HG02678 (cell line): ENCODE results near the gene WNT6.
"Not testable (repeated sequence)": the region's sequence is repeated elsewhere in the genome, so short reads cannot be mapped to it uniquely, and the experiment has no call there.

ENCODE experiments used
- ATAC-seq: cut with Tn5 transposase; IDR thresholded peaks from one replicate; pipeline ENCODE4 v1.9.1; 2021; ENCODE audit warnings: mild to moderate bottlenecking, moderate library complexity; ENCODE audit not compliant: unreplicated experiment

The WNT6 gene

GRCh38 chr2:218829868-218830451, 29.6 kb upstream of the WNT6 start:
- no peak for ATAC-seq

- no peak for ATAC-seq
Measured at GRCh38 chr2:218830526-218831306, 28.9 kb upstream of the WNT6 start.

DNA sequence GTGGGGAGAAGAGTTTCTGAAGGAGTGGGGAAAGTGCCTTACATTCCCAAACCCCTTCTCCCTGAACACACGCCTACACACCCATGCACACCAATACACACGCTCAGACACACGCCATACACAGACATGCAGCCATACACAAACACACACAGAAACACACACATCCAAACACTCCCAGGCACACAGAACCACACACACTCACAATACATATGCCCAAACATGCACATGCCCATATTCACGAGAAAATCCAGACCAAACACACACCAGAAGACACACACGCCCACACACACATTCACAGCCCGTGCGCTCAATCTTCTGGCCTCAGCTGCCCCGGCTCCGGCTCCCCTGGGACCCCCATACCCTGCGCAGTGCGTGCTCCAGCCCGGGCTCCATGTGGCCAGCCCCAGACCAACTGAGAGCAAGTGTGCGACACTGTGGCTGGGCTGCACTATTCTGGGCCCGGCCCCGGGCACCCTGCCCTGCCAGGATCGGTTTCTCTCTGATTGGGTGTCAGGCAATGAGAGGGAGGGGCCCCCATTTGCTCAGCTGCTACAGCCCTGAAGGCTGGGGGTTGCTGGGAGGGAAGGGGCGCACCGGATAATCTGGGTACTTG, 28.1 kb upstream of the WNT6 start, which contains the start of gene PRKAG3:
PRKAG3 (minus strand) TSS at position 426 of the 613 bp plus-strand sequence.
- no peak for ATAC-seq

- no peak for ATAC-seq
Measured at GRCh38 chr2:218832081-218832480, 27.5 kb upstream of the WNT6 start.

GRCh38 chr2:218832520-218832919, 27.1 kb upstream of the WNT6 start:
- no peak for ATAC-seq

DNA sequence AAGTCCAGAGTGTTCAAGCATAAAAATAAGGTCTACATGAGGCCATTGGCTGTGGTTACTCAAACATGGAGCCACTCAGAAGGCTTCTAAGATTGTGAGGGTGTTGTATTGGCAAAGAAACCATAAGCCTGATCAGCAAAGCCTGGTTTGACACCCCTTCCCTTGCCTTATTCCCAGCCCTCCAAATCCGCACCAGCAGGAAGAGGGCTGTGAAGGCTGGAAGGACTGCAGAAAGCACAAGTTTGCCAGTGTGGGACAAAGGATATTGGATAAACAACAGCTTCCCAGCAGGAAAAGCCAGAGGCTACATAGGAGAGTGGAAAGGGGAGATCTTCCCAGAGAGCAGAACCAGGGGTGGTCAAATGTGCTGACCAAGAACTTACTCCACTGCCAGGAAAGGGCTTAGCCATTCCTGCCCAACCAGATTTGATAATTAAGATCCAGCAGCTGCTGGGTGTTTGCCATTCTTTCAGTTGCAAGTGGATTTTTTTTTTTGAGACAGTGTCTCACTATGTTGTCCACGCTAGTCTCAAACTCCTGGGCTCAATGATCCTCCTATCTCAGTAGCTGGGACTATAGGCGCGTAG, 26.5 kb upstream of the WNT6 start:
- no peak for ATAC-seq

DNA sequence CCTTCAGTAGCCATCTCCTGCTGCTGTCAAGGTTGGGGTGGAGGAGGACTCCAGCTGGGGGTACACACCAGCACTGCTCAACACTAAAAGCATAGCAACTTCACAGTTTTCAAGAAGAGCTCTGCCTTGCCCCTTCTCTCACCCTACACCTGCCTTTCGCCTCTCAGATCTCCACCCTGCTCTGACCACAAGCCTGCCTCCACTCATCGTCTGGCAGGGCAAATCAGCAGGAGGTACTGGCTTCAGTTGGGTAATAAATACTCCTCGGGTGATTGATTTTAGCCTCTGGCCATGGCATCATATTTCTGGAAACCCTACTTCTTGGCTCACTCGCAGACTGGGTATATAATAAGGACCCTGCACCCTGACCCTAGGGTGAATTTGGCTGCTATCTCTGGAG, 24.9 kb upstream of the WNT6 start:
- ATAC-seq, result no peak

DNA sequence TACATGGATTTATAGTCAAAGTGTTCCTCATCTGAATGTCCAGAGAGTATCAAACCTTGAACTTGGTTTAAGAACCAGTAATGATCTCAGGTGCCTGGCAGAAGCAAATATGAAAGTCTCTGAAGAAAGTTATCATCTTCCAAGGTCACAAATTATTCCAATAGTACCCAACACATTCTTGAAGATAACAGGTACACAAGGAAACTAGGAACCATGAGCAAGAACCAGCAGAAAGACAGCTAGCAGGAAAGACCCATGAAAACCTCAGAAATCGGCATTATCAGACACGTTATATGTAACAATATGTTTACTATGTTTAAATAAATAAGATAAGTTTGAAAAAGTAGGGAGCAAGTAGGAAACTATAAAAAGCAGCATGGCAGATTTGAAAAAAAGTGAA, 22.1 kb upstream of the WNT6 start:
- no peak for ATAC-seq

DNA sequence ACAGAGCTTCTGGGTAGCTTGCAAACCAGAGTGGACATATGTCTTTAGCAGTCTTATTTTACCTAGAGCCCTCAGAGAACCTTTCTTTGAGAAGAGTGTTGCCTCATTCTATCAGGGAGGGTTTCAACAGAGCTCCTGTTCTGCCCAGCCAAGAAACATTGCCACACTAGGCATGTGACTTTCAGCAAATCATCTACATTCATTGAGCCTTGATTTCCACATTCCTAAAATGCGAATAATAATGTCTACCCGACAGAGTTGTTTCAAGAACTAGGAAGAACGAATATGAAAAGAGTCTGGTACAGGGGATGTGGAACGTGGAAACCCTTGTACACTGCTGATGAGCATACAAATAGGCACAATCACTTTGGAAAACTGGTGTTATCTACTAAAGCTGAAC, 20.2 kb upstream of the WNT6 start:
- no peak for ATAC-seq

DNA sequence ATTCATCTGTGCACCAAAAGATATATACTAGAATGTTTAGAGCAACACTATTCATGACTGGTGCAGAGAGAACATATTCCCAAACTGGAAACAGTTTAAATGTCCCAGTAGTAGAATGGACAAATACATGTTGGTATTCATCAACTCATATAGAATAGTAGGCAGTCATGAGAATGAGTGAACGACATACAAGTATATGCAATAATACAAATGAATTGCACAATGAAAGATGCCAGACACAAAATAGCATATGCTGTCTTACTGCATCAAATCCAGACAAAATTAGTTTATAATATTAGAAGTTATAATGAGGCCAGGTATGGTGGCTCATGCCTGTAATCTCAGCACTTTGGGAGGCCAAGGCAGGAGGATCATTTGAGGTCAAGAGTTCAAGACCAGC, 19.7 kb upstream of the WNT6 start:
- no peak for ATAC-seq

- not testable (repeated sequence) for ATAC-seq
Measured at GRCh38 chr2:218844334-218844733, 15.3 kb upstream of the WNT6 start.

DNA sequence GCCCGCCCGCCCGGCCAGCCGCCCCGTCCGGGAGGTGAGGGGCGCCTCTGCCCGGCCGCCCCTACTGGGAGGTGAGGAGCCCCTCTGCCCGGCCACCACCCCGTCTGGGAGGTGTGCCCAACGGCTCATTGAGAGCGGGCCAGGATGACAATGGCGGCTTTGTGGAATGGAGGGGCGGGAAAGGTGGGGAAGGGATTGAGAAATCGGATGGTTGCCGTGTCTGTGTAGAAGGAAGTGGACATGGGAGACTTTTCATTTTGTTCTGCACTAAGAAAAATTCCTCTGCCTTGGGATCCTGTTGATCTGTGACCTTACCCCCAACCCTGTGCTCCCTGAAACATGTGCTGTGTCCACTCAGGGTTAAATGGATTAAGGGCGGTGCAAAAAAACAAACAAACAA, 12.6 kb upstream of the WNT6 start:
- not testable (repeated sequence) for ATAC-seq

- ATAC-seq, result no peak
Measured at GRCh38 chr2:218849721-218850120, 9.9 kb upstream of the WNT6 start.

- ATAC-seq, result no peak
Measured at GRCh38 chr2:218850796-218851195, 8.8 kb upstream of the WNT6 start.

DNA sequence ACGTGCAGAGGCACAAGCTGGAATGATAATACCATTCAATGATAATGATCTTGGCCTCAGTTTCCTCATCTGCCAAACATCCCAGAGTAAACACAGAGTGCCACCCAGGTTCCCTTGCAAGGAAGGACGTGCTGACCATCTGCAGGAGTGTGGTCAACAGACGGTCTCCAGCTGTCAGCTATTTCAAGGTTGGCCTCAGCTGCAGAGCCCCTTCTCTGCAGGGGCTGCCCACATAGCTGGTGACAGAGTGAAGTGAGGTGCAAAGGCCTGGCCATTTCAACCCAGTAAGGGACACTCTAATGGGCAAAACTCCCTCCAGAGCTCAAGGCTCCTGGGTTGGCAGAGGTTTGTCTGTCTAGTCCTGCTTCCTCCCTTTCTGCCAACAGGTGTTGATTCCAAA, 8.3 kb upstream of the WNT6 start:
- ATAC-seq, result no peak

GRCh38 chr2:218852911-218853667, 6.5 kb upstream of the WNT6 start:
- ATAC-seq, result no peak

DNA sequence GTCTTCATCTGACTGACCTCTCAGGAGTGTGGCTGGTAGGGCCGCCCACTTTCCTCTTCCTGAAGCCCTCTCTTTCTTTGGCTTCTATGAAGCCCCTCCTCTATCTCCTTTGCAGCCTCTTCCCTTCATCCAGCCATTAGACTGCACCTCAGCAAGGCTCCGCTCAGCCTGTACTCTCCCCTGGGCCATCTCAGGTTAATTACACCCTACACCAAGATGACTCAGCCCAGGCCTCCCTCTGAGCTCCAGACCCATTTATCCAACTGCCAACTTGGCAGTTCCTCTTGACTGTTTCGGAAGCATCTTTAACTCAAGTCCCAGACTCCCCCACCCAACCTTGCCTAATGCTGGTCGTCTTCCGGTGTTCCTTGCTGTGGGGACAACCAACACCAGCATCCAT, 5.8 kb upstream of the WNT6 start:
- ATAC-seq, result no peak

DNA sequence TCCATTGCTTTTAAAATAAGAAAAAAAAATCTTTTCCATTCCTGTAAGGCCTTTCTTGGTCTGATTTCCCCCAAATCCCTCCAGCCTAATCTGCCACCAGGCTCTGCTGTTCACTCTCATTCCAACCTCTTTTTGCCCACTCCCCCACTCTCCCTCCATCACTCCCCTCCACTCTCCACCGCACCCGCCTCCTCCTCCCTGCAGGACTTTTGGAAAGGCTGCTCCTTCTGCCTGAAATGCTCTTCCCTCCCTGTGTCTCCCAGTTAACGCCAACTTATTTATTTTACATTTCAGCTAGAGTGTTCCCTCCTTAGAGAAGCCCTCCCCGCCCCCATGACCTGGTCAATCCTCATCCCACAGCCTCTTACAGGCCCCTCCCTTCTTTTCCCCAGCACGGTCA, 4.7 kb upstream of the WNT6 start:
- ATAC-seq, result no peak

DNA sequence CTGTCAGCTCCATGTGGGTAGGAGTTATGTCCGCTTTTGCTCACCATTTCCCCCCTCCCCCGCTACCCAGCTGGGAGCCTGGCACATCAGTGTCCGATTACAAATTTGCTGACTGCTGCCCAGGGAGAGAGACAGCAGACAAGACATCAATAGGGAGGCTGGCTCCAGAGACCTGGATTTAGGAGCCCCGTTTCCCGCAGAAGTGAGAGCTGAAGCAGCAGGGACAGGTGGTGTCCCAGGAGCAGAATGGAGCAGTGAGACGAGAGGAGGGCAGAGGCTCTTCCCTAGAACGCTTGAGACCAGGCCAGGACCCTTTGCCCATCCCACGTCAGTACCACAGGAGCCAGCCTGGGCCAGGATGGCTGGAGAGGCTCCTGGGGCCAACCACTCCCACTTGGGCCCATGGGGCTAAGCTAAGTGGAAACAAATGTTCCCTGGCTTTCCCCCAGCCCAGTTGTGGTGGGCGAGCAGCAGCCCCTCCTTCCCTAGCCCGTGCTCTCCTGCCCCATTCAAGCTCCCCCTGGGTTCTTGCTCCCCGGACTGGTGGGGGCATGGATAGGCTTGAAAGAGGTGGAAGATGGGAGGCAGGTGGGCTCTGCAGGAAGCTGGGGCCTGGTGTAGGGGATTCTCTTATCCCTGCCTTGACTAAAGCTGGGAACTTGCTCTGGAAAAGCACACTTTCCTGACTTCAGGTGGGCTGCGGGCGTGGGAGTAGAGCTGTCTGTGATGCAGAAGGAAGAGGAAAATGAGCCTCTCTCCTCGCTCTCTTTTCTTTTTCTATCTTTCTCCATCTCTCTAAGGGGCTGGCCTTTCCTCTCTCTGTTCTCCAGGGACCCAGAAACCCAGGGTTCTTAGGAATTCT, 4.1 kb upstream of the WNT6 start:
- ATAC-seq, result no peak

DNA sequence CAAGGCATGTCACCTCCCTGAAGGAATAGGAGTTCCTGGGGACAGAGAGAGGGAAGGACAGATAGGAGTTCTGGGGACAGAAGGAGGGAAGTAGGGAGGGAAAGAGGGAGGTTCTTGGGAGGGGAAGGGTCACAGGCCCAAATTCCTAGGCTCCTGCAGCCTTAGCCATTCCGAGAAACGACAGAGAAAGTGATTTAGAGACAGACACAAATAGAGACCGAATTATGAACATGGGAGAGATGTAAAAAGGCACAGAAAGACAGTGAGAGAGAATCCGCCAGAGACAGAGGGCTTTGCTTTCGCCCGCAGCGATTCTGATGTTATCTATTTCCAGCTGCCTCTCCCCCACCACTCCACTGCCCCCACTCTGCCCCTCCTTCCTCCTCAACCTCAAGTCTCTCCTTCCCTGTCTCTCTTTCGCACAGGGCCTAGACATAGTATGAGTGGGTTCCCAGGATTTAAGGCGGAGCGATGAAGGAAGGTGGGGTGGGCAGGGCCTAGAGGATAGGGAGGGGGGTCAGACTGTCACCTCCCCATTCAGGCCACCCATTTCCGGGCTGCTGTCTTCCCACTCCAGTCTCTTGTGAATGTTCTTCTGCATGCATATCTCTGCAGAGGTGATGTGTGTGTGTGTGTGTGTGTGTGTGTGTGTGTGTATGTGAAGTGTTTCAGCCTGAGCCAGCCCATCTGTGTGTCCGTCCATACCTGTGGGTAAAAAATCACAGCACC, 3.3 kb upstream of the WNT6 start:
- no peak for ATAC-seq
